ENCODE measurements around the gene TMEM263.
"Not testable (repeated sequence)": the region's sequence is repeated elsewhere in the genome, so short reads cannot be mapped to it uniquely, and the experiment has no call there.

TMEM263 gene

DNA sequence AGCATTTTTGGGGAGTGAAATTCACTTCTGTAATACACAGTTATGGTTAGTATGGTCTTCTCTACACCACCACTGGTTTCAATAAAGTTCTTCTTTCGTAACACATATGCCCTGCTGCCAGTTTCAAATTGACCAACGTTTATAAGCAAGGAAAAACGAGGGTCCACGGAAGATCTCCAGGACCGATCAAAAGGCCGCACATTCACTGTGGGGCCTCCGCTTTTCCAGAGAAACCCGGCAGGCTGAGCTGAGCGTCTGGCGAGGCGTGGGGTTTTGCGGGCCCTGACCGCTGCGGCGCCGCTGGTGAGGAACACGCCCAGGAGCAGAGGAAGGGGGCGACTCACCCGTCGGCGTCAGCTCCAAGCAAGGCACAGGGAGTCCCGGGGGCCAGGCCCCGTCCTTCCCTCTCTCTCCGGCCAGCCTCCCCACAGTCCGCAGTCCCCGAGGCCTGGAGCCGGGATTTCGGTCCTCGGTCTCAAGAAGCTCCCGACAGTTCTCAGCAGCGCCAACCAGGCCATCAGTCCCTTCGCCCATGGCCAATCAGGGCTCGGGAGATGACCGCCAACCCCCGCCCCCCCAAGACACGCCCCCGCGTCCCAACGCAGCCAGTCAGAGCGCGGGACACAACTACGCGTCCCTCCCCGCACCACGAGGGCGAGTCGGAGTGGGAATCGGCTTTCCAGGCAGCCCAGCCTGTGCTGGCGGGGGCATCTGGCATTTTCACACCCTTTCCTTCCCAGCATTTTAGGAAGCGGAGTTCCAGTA lies 31.1 kb downstream of the TMEM263 start, which contains the start of gene MTERF2:
TSS of gene MTERF2 (minus strand) at position 522 of the 765 bp plus-strand sequence. CDS start 8,432 bp downstream, outside the sequence.
- H3K4me3 ChIP-seq (replicated peaks; ENCODE audit: low read depth, low read length): peak within 1 kb of the TSS; percentile 84
- DNase-seq (ENCODE audit: extremely low read depth, insufficient read length): peak; percentile 90
- H3K27me3 ChIP-seq (replicated peaks; ENCODE audit: control insufficient read depth, insufficient read depth, low read length): no peaks in the 10 kb centered on the region
- H3K36me3 ChIP-seq (ENCODE audit: control insufficient read depth, insufficient read depth, low read length): no peaks in the 10 kb centered on the region
- TF ChIP-seq, protein P1, sequence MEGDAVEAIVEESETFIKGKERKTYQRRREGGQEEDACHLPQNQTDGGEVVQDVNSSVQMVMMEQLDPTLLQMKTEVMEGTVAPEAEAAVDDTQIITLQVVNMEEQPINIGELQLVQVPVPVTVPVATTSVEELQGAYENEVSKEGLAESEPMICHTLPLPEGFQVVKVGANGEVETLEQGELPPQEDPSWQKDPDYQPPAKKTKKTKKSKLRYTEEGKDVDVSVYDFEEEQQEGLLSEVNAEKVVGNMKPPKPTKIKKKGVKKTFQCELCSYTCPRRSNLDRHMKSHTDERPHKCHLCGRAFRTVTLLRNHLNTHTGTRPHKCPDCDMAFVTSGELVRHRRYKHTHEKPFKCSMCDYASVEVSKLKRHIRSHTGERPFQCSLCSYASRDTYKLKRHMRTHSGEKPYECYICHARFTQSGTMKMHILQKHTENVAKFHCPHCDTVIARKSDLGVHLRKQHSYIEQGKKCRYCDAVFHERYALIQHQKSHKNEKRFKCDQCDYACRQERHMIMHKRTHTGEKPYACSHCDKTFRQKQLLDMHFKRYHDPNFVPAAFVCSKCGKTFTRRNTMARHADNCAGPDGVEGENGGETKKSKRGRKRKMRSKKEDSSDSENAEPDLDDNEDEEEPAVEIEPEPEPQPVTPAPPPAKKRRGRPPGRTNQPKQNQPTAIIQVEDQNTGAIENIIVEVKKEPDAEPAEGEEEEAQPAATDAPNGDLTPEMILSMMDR (IDR thresholded peaks at IDR 0.05; ENCODE audit: insufficient read depth, low read length, poor library complexity, severe bottlenecking): no peak

DNA sequence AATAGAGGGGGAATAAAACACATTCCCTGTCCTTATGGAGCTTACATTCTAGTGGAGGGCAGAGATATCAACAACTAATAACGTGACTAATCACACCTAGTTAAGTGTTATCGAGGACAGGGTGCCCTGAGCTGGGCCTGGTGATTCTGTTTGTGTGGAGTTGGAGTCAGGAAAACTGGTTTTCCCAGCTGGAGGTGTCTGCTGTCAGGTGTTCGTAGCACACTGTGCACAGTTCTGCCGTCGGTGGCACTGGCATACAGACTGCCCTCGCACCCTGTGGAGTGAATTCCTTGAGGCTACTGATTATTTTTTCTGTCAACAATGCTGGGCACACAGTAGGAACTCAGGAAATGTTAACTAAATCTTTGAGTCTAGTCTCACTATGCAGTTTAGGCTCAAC lies 32.1 kb downstream of the TMEM263 start:
- TF ChIP-seq, protein P1 (IDR thresholded peaks at IDR 0.05; ENCODE audit: insufficient read depth, low read length, poor library complexity, severe bottlenecking): no peak
- Histone ChIP-seq H3K4me3 (replicated peaks; ENCODE audit: low read depth, low read length) (no peak overlapping the region), H3K27me3 (replicated peaks; ENCODE audit: control insufficient read depth, insufficient read depth, low read length) (no peaks in the 10 kb centered on the region), H3K36me3 (ENCODE audit: control insufficient read depth, insufficient read depth, low read length) (no peaks in the 10 kb centered on the region)
- no peak for DNase-seq (ENCODE audit: extremely low read depth, insufficient read length)

DNA sequence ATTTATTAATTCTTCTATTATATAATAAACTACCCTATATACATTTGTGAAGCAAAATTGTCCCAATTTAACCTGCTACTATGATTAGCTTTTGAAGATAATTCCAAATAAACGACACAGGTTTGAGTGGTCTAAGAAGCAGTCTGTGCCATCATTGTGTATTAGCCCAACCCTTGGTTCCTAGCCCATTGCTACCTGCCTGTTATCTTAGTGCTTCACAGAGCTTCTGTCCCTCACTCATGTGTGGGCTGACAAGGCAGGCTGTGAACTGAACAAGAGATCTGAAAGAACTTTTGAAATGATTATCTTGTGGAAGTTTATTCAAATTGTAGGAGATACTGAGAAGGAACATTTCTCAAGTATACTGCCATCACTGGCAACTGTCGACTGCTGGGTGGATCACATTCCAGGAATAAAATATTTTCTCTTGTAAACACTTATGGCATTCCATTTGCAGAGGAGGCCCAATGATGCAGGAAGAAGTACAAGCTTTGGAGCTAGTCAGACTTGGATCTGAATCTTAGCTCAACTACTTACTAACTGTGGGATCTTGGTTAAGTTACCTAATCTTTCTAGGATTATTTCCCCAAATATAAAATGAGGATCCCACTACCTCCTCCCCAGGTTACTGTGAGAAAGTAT lies 39.0 kb downstream of the TMEM263 start:
- no peaks in the 10 kb centered on the region; the same call in 1 of the 2 replicates for H3K27me3 ChIP-seq (replicated peaks; ENCODE audit: control insufficient read depth, insufficient read depth, low read length)
- H3K36me3 ChIP-seq (ENCODE audit: control insufficient read depth, insufficient read depth, low read length): no peaks in the 10 kb centered on the region
- TF ChIP-seq, protein P1 (IDR thresholded peaks at IDR 0.05; ENCODE audit: insufficient read depth, low read length, poor library complexity, severe bottlenecking): no peak
- DNase-seq (ENCODE audit: extremely low read depth, insufficient read length): no peak
- no peak overlapping the region for H3K4me3 ChIP-seq (replicated peaks; ENCODE audit: low read depth, low read length)

DNA sequence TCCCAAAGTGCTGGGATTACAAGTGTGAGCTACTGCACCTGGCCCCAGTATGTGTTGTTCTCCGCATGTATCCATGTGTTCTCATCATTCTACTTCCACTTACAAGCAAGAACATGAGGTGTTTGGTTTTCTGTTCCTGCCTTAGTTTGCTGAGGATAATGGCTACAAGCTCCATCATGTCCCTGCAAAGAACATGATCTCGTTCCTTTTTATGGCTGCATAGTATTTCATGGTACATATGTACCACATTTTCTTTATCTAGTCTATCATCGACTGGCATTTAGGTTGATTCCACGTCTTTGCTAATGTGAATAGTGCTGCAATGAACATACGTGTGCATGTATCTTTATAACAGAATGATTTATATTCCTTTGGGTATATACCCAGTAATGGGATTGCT lies 40.4 kb downstream of the TMEM263 start:
- not testable (repeated sequence) for H3K36me3 ChIP-seq (ENCODE audit: control insufficient read depth, insufficient read depth, low read length); DNase-seq (ENCODE audit: extremely low read depth, insufficient read length); H3K4me3 ChIP-seq (replicated peaks; ENCODE audit: low read depth, low read length); H3K27me3 ChIP-seq (replicated peaks; ENCODE audit: control insufficient read depth, insufficient read depth, low read length)

DNA sequence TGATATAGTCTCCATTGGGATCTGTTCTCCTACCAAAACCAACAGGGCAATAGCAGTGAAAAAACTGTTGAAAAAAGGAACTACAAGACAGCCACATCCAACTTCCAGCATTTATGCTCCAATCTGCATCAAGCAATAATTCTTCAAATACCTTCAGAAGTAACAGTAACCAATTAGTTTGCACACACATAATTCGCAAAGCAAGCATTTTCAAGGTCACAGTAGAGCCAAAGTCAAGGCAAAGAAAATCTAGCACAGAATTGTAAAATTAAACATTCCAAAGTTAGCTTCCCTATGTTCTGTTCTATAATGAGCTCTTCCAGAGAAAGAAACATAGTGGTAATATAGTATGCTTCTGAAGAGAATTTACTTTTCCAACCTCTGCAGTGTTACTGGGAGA lies 42.2 kb downstream of the TMEM263 start:
- DNase-seq (ENCODE audit: extremely low read depth, insufficient read length): no peak
- TF ChIP-seq, protein P1 (IDR thresholded peaks at IDR 0.05; ENCODE audit: insufficient read depth, low read length, poor library complexity, severe bottlenecking): no peak
- Histone ChIP-seq H3K4me3 (replicated peaks; ENCODE audit: low read depth, low read length) (no peak overlapping the region), H3K27me3 (replicated peaks; ENCODE audit: control insufficient read depth, insufficient read depth, low read length) (no peaks in the 10 kb centered on the region; the same call in 1 of the 2 replicates), H3K36me3 (ENCODE audit: control insufficient read depth, insufficient read depth, low read length) (no peaks in the 10 kb centered on the region)

DNA sequence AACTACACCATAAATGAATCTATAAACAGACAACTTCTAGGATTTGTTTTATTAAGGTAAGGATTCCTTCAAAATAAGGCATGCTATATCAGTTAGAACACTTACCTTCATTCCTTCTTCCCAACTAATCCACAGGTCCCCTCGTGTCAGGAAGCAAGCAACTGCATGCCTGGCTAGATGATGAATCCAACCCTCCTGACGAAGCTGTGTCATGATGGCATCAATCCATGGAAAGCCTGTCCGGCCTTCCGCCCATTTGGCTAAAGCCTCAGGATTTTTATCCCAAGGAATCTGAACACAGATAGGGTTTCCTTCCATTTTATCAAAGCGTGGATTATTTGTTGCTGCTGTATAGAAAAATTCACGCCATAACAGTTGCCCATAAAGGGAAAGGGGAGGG lies 43.7 kb downstream of the TMEM263 start:
- Histone ChIP-seq H3K27me3 (replicated peaks; ENCODE audit: control insufficient read depth, insufficient read depth, low read length) (no peaks in the 10 kb centered on the region; the same call in 1 of the 2 replicates), H3K36me3 (ENCODE audit: control insufficient read depth, insufficient read depth, low read length) (no peaks in the 10 kb centered on the region), H3K4me3 (replicated peaks; ENCODE audit: low read depth, low read length) (no peak overlapping the region)
- TF ChIP-seq, protein P1 (IDR thresholded peaks at IDR 0.05; ENCODE audit: insufficient read depth, low read length, poor library complexity, severe bottlenecking): no peak
- no peak for DNase-seq (ENCODE audit: extremely low read depth, insufficient read length)

DNA sequence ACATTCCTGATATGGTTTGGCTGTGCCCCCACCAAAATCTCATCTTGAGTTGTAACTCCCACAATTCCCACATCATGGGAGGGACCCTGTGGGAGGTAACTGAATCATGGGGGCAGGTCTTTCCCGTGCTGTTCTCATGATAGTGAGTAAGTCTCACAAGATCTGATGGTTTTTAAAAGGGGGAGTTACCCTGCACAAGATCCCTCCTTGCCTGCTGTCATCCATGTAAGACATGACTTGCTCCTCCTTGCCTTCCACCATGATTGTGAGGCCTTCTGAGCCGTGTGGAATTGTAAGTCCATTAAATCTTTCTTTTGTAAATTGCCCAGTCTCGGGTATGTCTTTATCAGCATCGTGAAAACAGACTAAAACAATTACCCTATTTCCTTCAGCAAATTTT lies 47.0 kb downstream of the TMEM263 start:
- H3K36me3 ChIP-seq (ENCODE audit: control insufficient read depth, insufficient read depth, low read length); H3K27me3 ChIP-seq (replicated peaks; ENCODE audit: control insufficient read depth, insufficient read depth, low read length); DNase-seq (ENCODE audit: extremely low read depth, insufficient read length); H3K4me3 ChIP-seq (replicated peaks; ENCODE audit: low read depth, low read length): not testable (repeated sequence)

Data from GM06990 (cell line).